Esophagus muscularis mucosa (tissue), 4 donors: ENCODE data around the gene PCIF1. TPM values are rescaled to one million over a fixed set of nuclear protein-coding genes. Genes with fewer than 3 reads are reported as not detected.
"Not testable (repeated sequence)": the region's sequence is repeated elsewhere in the genome, so short reads cannot be mapped to it uniquely, and the experiment has no call there.

Experiments used
- DNase-seq: peaks from one replicate; pipeline ENCODE4 v3.0.0-alpha.2; 2017; ENCODE audit errors: extremely low spot score
- H3K27ac ChIP-seq, 4 donors: fragments of 200-600 bp; sonication (generic); replicated peaks in 1 of 4; 1 replicate in 3 of 4; 2 replicates in 1 of 4; pipeline ENCODE4 v1.5.1; 2016 to 2019; ENCODE audit warnings: mild to moderate bottlenecking in 1 of 4
- H3K27me3 ChIP-seq, 4 donors: fragments of 200-600 bp; sonication (generic); one replicate each; pipeline versions ENCODE4 v1.5.1 to v1.6.0; 2016 to 2019
- H3K36me3 ChIP-seq, 4 donors: fragments of 200-600 bp; sonication (generic); one replicate each; pipeline ENCODE4 v1.5.1; 2016 to 2019
- H3K4me1 ChIP-seq, 4 donors: fragments of 200-600 bp; sonication (generic); one replicate each; pipeline ENCODE4 v1.5.1; 2016 to 2019
- H3K4me3 ChIP-seq, 4 donors: fragments of 200-600 bp; sonication (generic); 1 replicate in 2 of 4; 2 replicates in 2 of 4; pipeline ENCODE4 v1.5.1; 2016 to 2019; ENCODE audit warnings: mild to moderate bottlenecking in 4 of 4, moderate library complexity in 1 of 4
- H3K9me3 ChIP-seq, 4 donors: fragments of 200-600 bp; sonication (generic); 1 replicate in 3 of 4; 2 replicates in 1 of 4; pipeline ENCODE4 v1.5.1; 2016 to 2019
- CTCF ChIP-seq, 3 experiments: fragments of 200-600 bp in 2 of 3; fragments of 450-650 bp in 1 of 3; sonication (generic) in 2 of 3; IDR thresholded peaks; one replicate each; pipeline ENCODE4 v1.5.1; 2017 to 2019; ENCODE audit warnings: antibody characterized with exemption in 3 of 3, mild to moderate bottlenecking in 2 of 3, moderate library complexity in 1 of 3
- EP300 ChIP-seq: sonication (generic); formaldehyde crosslinking; IDR thresholded peaks from one replicate; pipeline ENCODE4 v1.6.1; 2017; ENCODE audit warnings: antibody characterized with exemption
- POLR2A ChIP-seq: fragments of 450-650 bp; IDR thresholded peaks from one replicate; pipeline ENCODE4 v1.6.1; 2017; ENCODE audit warnings: antibody characterized with exemption, moderate library complexity, mild to moderate bottlenecking, low read depth
- POLR2AphosphoS5 ChIP-seq, 2 donors: sonication (generic); formaldehyde crosslinking; IDR thresholded peaks; one replicate each; pipeline ENCODE4 v1.6.1; 2017; ENCODE audit warnings: antibody characterized with exemption in 2 of 2
- WGBS: methylation state at CpG from one replicate; pipeline ENCODE4 v1.1.5; 2018; 5-methylcytosine and 5-hydroxymethylcytosine counted together
- intact Hi-C: fragments of 100-400 bp; cut with DNase I; formaldehyde crosslinking; loops from one replicate; pipeline ENCODE4 v1.15.1; 2023
- total RNA-seq, 4 donors: library from RNA; depleted of rRNA; stranded (reverse); fragments of >200 nt; gene quantifications; one replicate each; pipeline versions ENCODE4 v1.1.0 to v1.2.1, GENCODE V29; 2016

PCIF1 gene
- total RNA-seq, 4 donors from 2014 or later = 35.3 to 51.2 (median 37.2) TPM

- 43% methylated on average over 19 of the region's 21 CpGs for WGBS
- intact Hi-C loops = no loop called here
- H3K27me3 ChIP-seq = no peaks in the 10 kb centered on the region
- H3K36me3 ChIP-seq = no peaks in the 10 kb centered on the region
- no peaks in the 10 kb centered on the region for H3K9me3 ChIP-seq
- DNase-seq = no peak
- H3K4me3 ChIP-seq = no peak overlapping the region
- TF ChIP-seq POLR2A (no peak), POLR2AphosphoS5 (IDR thresholded peaks at IDR 0.05) (no peak), CTCF (IDR thresholded peaks at IDR 0.05) (no peak), EP300 (no peak)
- peak overlapping the region; percentile 56 to 68 (median 60) for H3K27ac ChIP-seq
- H3K4me1 ChIP-seq = peaks cover 34 to 38% (median 36%) of the 10 kb centered on the region in 4 donors
Observed at GRCh38 chr20:45924391-45925261, 9.9 kb upstream of the PCIF1 start.

- Histone ChIP-seq H3K4me3 (no peak overlapping the region), H3K27me3 (no peaks in the 10 kb centered on the region), H3K27ac (peak overlapping the region in 1 of 4 donors; percentile 52), H3K4me1 (peaks cover 21 to 29% (median 28%) of the 10 kb centered on the region in 4 donors), H3K9me3 (no peaks in the 10 kb centered on the region), H3K36me3 (no peaks in the 10 kb centered on the region)
- TF ChIP-seq EP300 (no peak), POLR2A (no peak), CTCF (IDR thresholded peaks at IDR 0.05) (no peak)
- WGBS = 62% methylated on average over 8 of the region's 9 CpGs
- no peak for DNase-seq
- intact Hi-C loops = no loop called here
Observed at GRCh38 chr20:45925821-45926506, 8.5 kb upstream of the PCIF1 start.

- no peak overlapping the region for H3K4me3 ChIP-seq
- no peaks in the 10 kb centered on the region for H3K9me3 ChIP-seq
- H3K27ac ChIP-seq = no peak overlapping the region
- no peaks in the 10 kb centered on the region for H3K36me3 ChIP-seq
- WGBS = 80% methylated on average over 2 of the region's 2 CpGs
- peaks cover 18 to 29% (median 27%) of the 10 kb centered on the region in 4 donors for H3K4me1 ChIP-seq
- no peak for DNase-seq
- TF ChIP-seq CTCF (IDR thresholded peaks at IDR 0.05) = no peak
- TF ChIP-seq POLR2A = no peak
- TF ChIP-seq EP300 = no peak
- no peak for TF ChIP-seq POLR2AphosphoS5 (IDR thresholded peaks at IDR 0.05)
- intact Hi-C loops = no loop called here
- no peaks in the 10 kb centered on the region for H3K27me3 ChIP-seq
Observed at GRCh38 chr20:45926731-45927070, 7.8 kb upstream of the PCIF1 start.

GRCh38 chr20:45927071-45927878 is 7.2 kb upstream of the PCIF1 start:
- no peak for DNase-seq

GRCh38 chr20:45931680-45932079 is 2.8 kb upstream of the PCIF1 start:
- not testable (repeated sequence) for DNase-seq, H3K4me3 ChIP-seq, H3K27ac ChIP-seq, H3K27me3 ChIP-seq, H3K9me3 ChIP-seq, H3K36me3 ChIP-seq
- H3K4me1 ChIP-seq = peaks cover 17 to 27% (median 24%) of the 10 kb centered on the region in 4 donors
- intact Hi-C loops = loop anchor here (10.0 kb wide), 1 partner anchor 137 kb away; the partner anchor contains the start of genes DNTTIP1 and WFDC3
- WGBS = 93% methylated on average over 17 of the region's 17 CpGs

More at GRCh38 chr20:45927071-45927878, 7.2 kb upstream of the PCIF1 start:
- Histone ChIP-seq H3K9me3 (no peaks in the 10 kb centered on the region), H3K27me3 (no peaks in the 10 kb centered on the region), H3K4me1 (peaks cover 18 to 24% (median 22%) of the 10 kb centered on the region in 4 donors), H3K27ac (no peak overlapping the region), H3K4me3 (no peak overlapping the region), H3K36me3 (no peaks in the 10 kb centered on the region)
- 78% methylated on average over 14 of the region's 14 CpGs for WGBS
- no peak for TF ChIP-seq POLR2AphosphoS5 (IDR thresholded peaks at IDR 0.05)
- no peak for TF ChIP-seq POLR2A
- no peak for TF ChIP-seq CTCF (IDR thresholded peaks at IDR 0.05)
- TF ChIP-seq EP300 = no peak
- intact Hi-C loops = no loop called here
